Neural crest cell (in vitro differentiated cells): ENCODE results near the gene PNCK. TPM values are rescaled to one million over a fixed set of nuclear protein-coding genes. Genes with fewer than 3 reads are reported as not detected.

ENCODE experiments used
- DNase-seq: peaks from one replicate; pipeline ENCODE4 v3.0.0; 2021; ENCODE audit warnings: low read depth, mixed read lengths, low spot score
- H3K27ac Mint-ChIP-seq: one replicate; pipeline ENCODE4 v1.8.0; 2021; ENCODE audit warnings: mild to moderate bottlenecking, mixed read lengths; ENCODE audit not compliant: unreplicated experiment
- H3K27me3 Mint-ChIP-seq: 2 replicates; pipeline ENCODE4 v1.8.0; 2021; ENCODE audit warnings: low read depth, mild to moderate bottlenecking, mixed read lengths
- H3K36me3 Mint-ChIP-seq: 2 replicates; pipeline ENCODE4 v1.8.0; 2021; ENCODE audit warnings: low read depth, mild to moderate bottlenecking, mixed read lengths
- H3K4me1 Mint-ChIP-seq: 2 replicates; pipeline ENCODE4 v1.8.0; 2021; ENCODE audit warnings: mixed read lengths
- H3K4me3 Mint-ChIP-seq: one replicate; pipeline ENCODE4 v1.8.0; 2021; ENCODE audit warnings: mild to moderate bottlenecking, mixed read lengths
- H3K9me3 Mint-ChIP-seq: 2 replicates; pipeline ENCODE4 v1.8.0; 2021; ENCODE audit warnings: mixed read lengths
- total RNA-seq: library from RNA; stranded (reverse); gene quantifications from 2 replicates; pipeline ENCODE4 v1.2.1, GENCODE V29; 2021
- TF ChIP-seq, protein P1 (sequence below): fragments of 200-600 bp; sonication (generic); conservative IDR thresholded peaks from 2 replicates; pipeline ENCODE4 v1.5.0; 2021; ENCODE audit warnings: antibody characterized with exemption, mild to moderate bottlenecking

Gene PNCK
- total RNA-seq, 1 donor from 2014 or later = 9.4 TPM

DNA sequence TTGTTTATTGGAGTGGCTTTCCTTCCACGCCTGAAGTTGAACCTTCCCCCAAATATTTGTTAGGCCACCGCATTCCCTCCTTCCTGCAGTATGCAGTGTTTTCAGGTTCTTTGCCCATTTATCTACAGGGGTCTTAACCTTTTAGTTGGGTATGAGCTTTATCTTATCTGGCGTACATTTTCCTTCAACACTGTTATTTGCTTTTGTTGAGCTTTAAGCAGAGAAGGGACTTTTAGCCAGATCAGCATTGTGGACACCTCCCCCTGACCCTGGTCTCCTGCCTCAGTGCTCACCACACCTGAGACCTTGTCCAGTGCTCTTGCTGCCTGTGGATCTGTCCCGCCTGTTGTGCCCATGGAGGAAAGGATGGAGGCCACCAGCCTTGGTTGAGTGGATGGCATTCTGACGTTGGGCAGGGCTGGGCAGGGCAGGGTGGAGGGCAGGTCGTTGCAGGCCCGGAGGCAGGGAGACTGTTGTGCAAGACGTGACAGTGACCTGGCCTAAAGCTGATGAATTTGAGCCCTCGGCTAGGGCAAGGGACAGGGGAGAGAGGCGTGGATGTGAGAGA, 27.6 kb downstream of the PNCK start:
- H3K27me3 Mint-ChIP-seq = peaks cover 57% of the 10 kb centered on the region
- H3K4me1 Mint-ChIP-seq = peaks cover 7% of the 10 kb centered on the region
- no peaks in the 10 kb centered on the region for H3K9me3 Mint-ChIP-seq
- H3K4me3 Mint-ChIP-seq = peak overlapping the region; percentile 8
- H3K27ac Mint-ChIP-seq = no peak overlapping the region
- H3K36me3 Mint-ChIP-seq = no peaks in the 10 kb centered on the region
- no peak for DNase-seq
- TF ChIP-seq, protein P1, sequence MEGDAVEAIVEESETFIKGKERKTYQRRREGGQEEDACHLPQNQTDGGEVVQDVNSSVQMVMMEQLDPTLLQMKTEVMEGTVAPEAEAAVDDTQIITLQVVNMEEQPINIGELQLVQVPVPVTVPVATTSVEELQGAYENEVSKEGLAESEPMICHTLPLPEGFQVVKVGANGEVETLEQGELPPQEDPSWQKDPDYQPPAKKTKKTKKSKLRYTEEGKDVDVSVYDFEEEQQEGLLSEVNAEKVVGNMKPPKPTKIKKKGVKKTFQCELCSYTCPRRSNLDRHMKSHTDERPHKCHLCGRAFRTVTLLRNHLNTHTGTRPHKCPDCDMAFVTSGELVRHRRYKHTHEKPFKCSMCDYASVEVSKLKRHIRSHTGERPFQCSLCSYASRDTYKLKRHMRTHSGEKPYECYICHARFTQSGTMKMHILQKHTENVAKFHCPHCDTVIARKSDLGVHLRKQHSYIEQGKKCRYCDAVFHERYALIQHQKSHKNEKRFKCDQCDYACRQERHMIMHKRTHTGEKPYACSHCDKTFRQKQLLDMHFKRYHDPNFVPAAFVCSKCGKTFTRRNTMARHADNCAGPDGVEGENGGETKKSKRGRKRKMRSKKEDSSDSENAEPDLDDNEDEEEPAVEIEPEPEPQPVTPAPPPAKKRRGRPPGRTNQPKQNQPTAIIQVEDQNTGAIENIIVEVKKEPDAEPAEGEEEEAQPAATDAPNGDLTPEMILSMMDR = no peak

DNA sequence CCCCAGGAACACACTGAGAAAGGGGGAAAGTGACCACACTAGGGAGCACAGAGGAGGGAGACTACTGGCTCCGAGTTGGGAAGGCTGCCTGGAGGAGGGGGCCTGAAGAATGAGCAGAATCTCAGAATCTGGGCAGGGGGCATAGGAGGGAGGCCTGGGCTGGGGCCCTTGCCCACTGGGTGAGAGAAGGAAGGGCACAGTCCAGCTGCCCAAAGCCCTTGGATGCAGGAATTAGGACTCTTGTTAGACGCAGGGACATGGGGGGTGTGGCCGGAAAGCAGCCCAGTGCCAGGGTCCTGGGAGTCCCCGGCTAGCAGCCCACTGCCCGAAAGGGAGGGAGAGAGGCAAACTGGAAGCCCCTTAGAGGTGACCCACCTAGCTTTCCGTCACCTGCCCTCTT, 28.5 kb downstream of the PNCK start:
- peaks cover 60% of the 10 kb centered on the region for H3K27me3 Mint-ChIP-seq
- TF ChIP-seq, protein P1 = no peak
- H3K4me1 Mint-ChIP-seq = peaks cover 5% of the 10 kb centered on the region
- DNase-seq = no peak
- H3K27ac Mint-ChIP-seq = no peak overlapping the region
- H3K9me3 Mint-ChIP-seq = no peaks in the 10 kb centered on the region
- no peaks in the 10 kb centered on the region for H3K36me3 Mint-ChIP-seq
- H3K4me3 Mint-ChIP-seq = no peak overlapping the region

DNA sequence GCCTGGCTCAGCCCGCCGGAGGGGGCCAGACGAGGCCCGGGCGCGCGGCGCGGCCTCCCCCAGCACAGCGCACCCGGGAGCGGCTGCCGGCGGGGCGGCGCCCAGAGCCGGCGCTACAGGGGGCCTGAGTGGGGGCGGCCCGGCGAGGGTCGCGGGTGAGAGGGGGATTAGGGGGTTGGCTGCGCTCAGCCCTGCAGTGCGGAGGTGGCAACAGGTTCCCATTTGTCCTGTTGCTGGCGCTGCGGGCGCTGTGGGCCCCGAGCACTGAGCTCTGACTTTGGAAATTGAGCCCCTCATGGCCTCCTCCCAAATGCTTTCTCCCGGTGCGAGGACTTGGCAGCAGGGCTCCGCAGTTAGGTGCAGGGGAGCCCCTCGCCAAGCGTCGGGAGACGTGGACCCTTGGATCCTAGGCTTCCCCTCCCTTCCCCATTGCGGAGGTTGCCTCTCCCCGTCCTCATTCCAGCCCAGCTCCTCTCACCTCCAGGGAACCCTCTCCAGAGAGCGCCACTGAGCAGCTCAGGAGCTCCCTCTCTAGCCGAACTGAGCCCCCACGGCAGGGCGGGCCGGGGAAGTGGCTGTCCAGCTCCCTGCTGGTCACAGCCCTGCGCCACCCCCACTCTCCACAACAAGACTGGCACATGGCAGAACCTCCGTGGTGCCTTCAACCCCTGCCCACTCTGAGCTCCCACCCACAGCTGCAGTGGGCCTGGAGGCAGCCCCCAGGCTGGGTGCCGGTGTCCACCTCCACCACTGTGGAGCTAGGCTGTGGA, 29.1 kb downstream of the PNCK start:
- no peaks in the 10 kb centered on the region for H3K9me3 Mint-ChIP-seq
- H3K4me1 Mint-ChIP-seq = peaks cover 5% of the 10 kb centered on the region
- no peaks in the 10 kb centered on the region for H3K36me3 Mint-ChIP-seq
- no peak for DNase-seq
- H3K27me3 Mint-ChIP-seq = peaks cover 60% of the 10 kb centered on the region
- no peak overlapping the region for H3K4me3 Mint-ChIP-seq
- no peak overlapping the region for H3K27ac Mint-ChIP-seq
- TF ChIP-seq, protein P1 = no peak

DNA sequence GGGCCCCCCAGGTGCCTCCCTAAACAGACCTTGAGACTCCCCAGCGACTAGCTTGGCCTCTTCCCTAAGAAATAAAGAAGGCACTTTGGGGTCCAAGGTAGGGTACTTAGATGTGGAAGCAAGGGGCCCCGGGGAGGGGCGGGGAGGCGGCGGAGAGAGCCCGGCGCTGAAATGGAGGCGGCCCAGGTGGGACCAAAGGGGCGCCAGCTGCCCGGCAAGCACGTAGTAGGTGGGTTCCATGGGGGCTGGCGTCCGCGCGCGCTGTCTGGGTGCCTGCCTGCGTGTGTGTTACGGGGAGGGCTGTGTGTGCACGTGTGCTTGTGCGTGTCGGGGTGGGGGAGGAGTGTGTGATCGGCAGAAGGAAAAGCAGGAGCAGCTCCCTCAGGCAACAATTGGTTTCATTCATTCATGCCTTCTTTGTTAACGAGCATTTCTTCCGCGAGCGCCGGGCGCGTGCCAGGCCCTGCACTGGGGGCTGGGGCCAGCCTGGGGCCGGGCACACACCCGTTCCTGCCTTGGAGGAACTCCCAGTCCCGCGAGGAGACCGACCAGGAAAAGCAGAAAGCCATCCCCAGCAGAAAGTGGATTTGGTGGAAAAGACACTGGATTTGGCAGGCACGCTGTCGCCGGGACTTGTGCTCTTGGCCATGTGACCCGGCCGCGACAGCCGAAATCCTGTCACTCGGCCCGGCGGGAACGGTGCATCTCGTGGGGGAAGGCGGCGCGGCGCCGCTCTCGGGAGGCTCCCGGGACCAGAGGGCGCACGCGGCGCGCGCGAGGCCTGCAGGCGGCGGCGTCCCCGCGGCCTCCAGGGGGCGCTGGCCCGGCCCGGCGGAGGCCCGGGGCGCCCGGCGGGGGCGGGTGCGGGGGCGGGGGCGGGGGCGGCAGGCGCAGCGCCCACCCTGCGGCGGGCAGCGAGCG, 29.9 kb downstream of the PNCK start:
- TF ChIP-seq, protein P1 = peak; percentile 43
- Mint-ChIP-seq H3K4me1 (peaks cover 5% of the 10 kb centered on the region), H3K27ac (no peak overlapping the region), H3K27me3 (peaks cover 57% of the 10 kb centered on the region), H3K4me3 (no peak overlapping the region), H3K9me3 (no peaks in the 10 kb centered on the region), H3K36me3 (no peaks in the 10 kb centered on the region)
- DNase-seq = no peak

DNA sequence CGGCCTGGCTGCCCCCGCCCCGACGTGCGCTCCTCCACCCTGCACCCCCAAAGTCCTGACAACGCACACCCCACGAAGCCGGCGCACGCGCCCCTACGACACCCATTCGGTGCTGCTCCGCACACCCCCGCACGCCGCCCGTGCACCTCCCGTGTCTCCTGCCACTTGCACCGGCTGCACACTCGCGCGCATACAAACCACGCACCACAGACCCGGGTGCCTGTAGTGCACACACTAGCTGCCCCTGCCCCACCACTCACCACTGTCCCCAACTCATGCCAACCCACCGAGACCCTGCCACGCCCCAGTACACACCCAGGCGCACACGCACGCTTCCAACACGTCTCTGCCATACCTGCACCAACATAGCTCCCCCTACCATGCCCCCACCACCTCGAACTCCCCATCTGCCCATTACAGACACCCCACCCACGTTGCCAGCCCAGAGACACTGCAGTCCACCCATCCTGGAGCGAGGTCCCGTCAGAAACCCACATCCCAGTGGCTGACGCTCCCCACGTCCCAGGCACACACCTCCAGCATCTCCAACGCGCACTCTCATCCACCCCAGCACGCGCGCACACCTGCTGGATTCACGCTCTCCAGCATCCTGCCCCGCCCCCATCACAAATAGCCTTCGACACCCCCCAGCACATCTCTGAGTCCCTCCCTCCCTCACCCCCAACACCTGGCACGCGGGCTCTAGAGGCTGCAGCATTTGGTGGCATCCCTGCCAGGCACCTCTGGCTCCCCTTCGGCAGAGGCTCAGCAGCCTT, 30.8 kb downstream of the PNCK start:
- no peak overlapping the region for H3K4me3 Mint-ChIP-seq
- peaks cover 51% of the 10 kb centered on the region for H3K27me3 Mint-ChIP-seq
- H3K9me3 Mint-ChIP-seq = no peaks in the 10 kb centered on the region
- TF ChIP-seq, protein P1 = no peak
- peaks cover 5% of the 10 kb centered on the region for H3K4me1 Mint-ChIP-seq
- no peak for DNase-seq
- H3K36me3 Mint-ChIP-seq = no peaks in the 10 kb centered on the region
- no peak overlapping the region for H3K27ac Mint-ChIP-seq
